Neural cell (in vitro differentiated cells): ENCODE data around the gene MDFIC. TPM values are rescaled to one million over a fixed set of nuclear protein-coding genes. Genes with fewer than 3 reads are reported as not detected.

ENCODE experiments used
- H2AFZ ChIP-seq: fragments of 200-600, 300-800 bp; sonication (generic), shearing (Covaris generic); 2 replicates; pipeline ENCODE4 v1.6.0; 2014; ENCODE audit warnings: low read depth, mild to moderate bottlenecking, antibody characterized with exemption, low read length, moderate library complexity
- H3F3A ChIP-seq: fragments of 200-600 bp; shearing (Covaris generic); 2 replicates; pipeline ENCODE4 v1.6.1; 2016; ENCODE audit warnings: mild to moderate bottlenecking, moderate library complexity, mixed read lengths, antibody characterized with exemption, low read length; ENCODE audit not compliant: insufficient read depth, poor library complexity, severe bottlenecking
- H3K27ac ChIP-seq: fragments of 200-600, 300-800 bp; sonication (generic), shearing (Covaris generic); 2 replicates; pipeline ENCODE4 v1.5.1; 2014; ENCODE audit warnings: mild to moderate bottlenecking, low read length, moderate library complexity
- H3K27me3 ChIP-seq: fragments of 300-800, 200-600 bp; sonication (generic), shearing (Covaris generic); 2 replicates; pipeline ENCODE4 v1.6.0; 2014; ENCODE audit warnings: mild to moderate bottlenecking, low read depth, low read length, moderate library complexity; ENCODE audit not compliant: insufficient read depth
- H3K36me3 ChIP-seq: fragments of 300-800, 200-600 bp; sonication (generic), shearing (Covaris generic); 2 replicates; pipeline ENCODE4 v1.5.1; 2014; ENCODE audit warnings: mild to moderate bottlenecking, antibody characterized with exemption, low read length, moderate library complexity; ENCODE audit not compliant: insufficient read depth
- H3K4me2 ChIP-seq: fragments of 300-800, 200-600 bp; sonication (generic), shearing (Covaris generic); 2 replicates; pipeline ENCODE4 v1.6.0; 2014; ENCODE audit warnings: mild to moderate bottlenecking, low read length
- H3K4me3 ChIP-seq: fragments of 300-800, 200-600 bp; sonication (generic), shearing (Covaris generic); 2 replicates; pipeline ENCODE4 v1.5.1; 2014; ENCODE audit warnings: mild to moderate bottlenecking, low read length, moderate library complexity
- H3K79me2 ChIP-seq: fragments of 200-600 bp; shearing (Covaris generic); replicated peaks from 2 replicates; pipeline ENCODE4 v1.6.0; 2014; ENCODE audit warnings: mild to moderate bottlenecking, low read length, moderate library complexity; ENCODE audit not compliant: insufficient read depth
- H3K9ac ChIP-seq: fragments of 300-800, 200-600 bp; sonication (generic), shearing (Covaris generic); 2 replicates; pipeline ENCODE4 v1.6.1; 2016; ENCODE audit warnings: mild to moderate bottlenecking, low read length, mixed read lengths
- H3K9me2 ChIP-seq: fragments of 200-600 bp; shearing (Covaris generic); 2 replicates; pipeline ENCODE4 v1.6.1; 2016; ENCODE audit warnings: mild to moderate bottlenecking, low read length, mixed read lengths; ENCODE audit not compliant: insufficient read depth
- H3K9me3 ChIP-seq: fragments of 200-600, 300-800 bp; sonication (generic), shearing (Covaris generic); 2 replicates; pipeline ENCODE4 v1.6.1; 2016; ENCODE audit warnings: mild to moderate bottlenecking, mixed run types, low read length, moderate library complexity, mixed read lengths
- H4K20me1 ChIP-seq: fragments of 200-600 bp; shearing (Covaris generic); 2 replicates; pipeline ENCODE4 v1.6.1; 2016; ENCODE audit warnings: mild to moderate bottlenecking, mixed run types; ENCODE audit not compliant: insufficient read depth
- CTCF ChIP-seq: fragments of 450-650 bp; IDR thresholded peaks from 2 replicates; pipeline ENCODE4 v1.5.1; 2014; ENCODE audit warnings: antibody characterized with exemption, mild to moderate bottlenecking, moderate library complexity; ENCODE audit not compliant: poor library complexity, severe bottlenecking
- EP300 ChIP-seq: fragments of 450-650 bp; conservative IDR thresholded peaks from 2 replicates; pipeline ENCODE4 v1.6.1; 2014; ENCODE audit warnings: antibody characterized with exemption, mild to moderate bottlenecking, moderate library complexity; ENCODE audit not compliant: poor library complexity, severe bottlenecking
- EZH2 ChIP-seq: fragments of 200-600, 300-800 bp; shearing (Covaris generic), sonication (generic); IDR thresholded peaks from 2 replicates; pipeline ENCODE4 v1.6.1; 2014; ENCODE audit warnings: antibody characterized with exemption, low read length, borderline replicate concordance, mild to moderate bottlenecking; ENCODE audit not compliant: insufficient read depth, poor library complexity, severe bottlenecking
- MXI1 ChIP-seq: fragments of 450-650 bp; conservative IDR thresholded peaks from 2 replicates; pipeline ENCODE4 v1.6.1; 2014; ENCODE audit warnings: antibody characterized with exemption, mild to moderate bottlenecking; ENCODE audit not compliant: poor library complexity, severe bottlenecking
- POLR2AphosphoS5 ChIP-seq: IDR thresholded peaks from 2 replicates; pipeline ENCODE4 v1.6.1; 2012
- RAD21 ChIP-seq: fragments of 450-650 bp; conservative IDR thresholded peaks from 2 replicates; pipeline ENCODE4 v1.6.1; 2014; ENCODE audit warnings: antibody characterized with exemption, mild to moderate bottlenecking, moderate library complexity
- REST ChIP-seq: IDR thresholded peaks from 2 replicates; pipeline ENCODE4 v1.6.1; 2012; ENCODE audit warnings: borderline replicate concordance
- SMC3 ChIP-seq: fragments of 450-650 bp; conservative IDR thresholded peaks from 2 replicates; pipeline ENCODE4 v1.6.1; 2014; ENCODE audit warnings: antibody characterized with exemption, mild to moderate bottlenecking, moderate library complexity; ENCODE audit not compliant: poor library complexity
- TAF1 ChIP-seq: IDR thresholded peaks from 2 replicates; pipeline ENCODE4 v1.6.1; 2012; ENCODE audit warnings: low read depth
- polyA plus RNA-seq: library from polyadenylated mRNA; depleted of rRNA; stranded (reverse); fragments of >200 nt; gene quantifications from 2 replicates; pipeline ENCODE4 v1.2.3, GENCODE V29; 2014

The MDFIC gene
- polyA plus RNA-seq, 1 donor from 2014 or later = 0.85 TPM

GRCh38 chr7:114875186-114875585, 46.7 kb upstream of the MDFIC start:
- Histone ChIP-seq H3K9me2 (no peaks in the 10 kb centered on the region), H3K79me2 (no peaks in the 10 kb centered on the region), H2AFZ (no peak overlapping the region), H3K4me2 (no peak overlapping the region), H3K9me3 (peaks cover 3% of the 10 kb centered on the region), H3K9ac (no peak overlapping the region), H3K27ac (no peak overlapping the region), H3K27me3 (no peaks in the 10 kb centered on the region), H3K36me3 (no peaks in the 10 kb centered on the region), H3K4me3 (no peak overlapping the region), H4K20me1 (no peaks in the 10 kb centered on the region), H3F3A (no peaks in the 10 kb centered on the region)
- no peak for TF ChIP-seq CTCF
- TF ChIP-seq EP300 = no peak
- no peak for TF ChIP-seq REST
- no peak for TF ChIP-seq RAD21
- no peak for TF ChIP-seq SMC3

- no peaks in the 10 kb centered on the region for H4K20me1 ChIP-seq
- H3K27ac ChIP-seq = no peak overlapping the region
- H3K4me3 ChIP-seq = no peak overlapping the region
- H3K9ac ChIP-seq = no peak overlapping the region
- TF ChIP-seq CTCF (no peak), TAF1 (no peak), MXI1 (no peak), POLR2AphosphoS5 (no peak), REST (no peak), SMC3 (no peak), EZH2 (no peak), RAD21 (no peak), EP300 (no peak)
- no peaks in the 10 kb centered on the region for H3K9me2 ChIP-seq
- H2AFZ ChIP-seq = no peak overlapping the region
- peaks cover 3% of the 10 kb centered on the region for H3K9me3 ChIP-seq
- no peaks in the 10 kb centered on the region for H3K27me3 ChIP-seq
- no peaks in the 10 kb centered on the region for H3K36me3 ChIP-seq
- no peaks in the 10 kb centered on the region for H3K79me2 ChIP-seq
- H3F3A ChIP-seq = no peaks in the 10 kb centered on the region
- H3K4me2 ChIP-seq = no peak overlapping the region
These were observed 42.3 kb upstream of the MDFIC start for GRCh38 chr7:114879554-114879953.
